GM23338 (cell line): Measurements from ENCODE around the gene ERLEC1.

Experiments
- CREB1 ChIP-seq: fragments of 250-450 bp; sonication (Bioruptor Pico); IDR thresholded peaks from 2 replicates; pipeline ENCODE4 v1.5.0; 2020; ENCODE audit warnings: low read depth, mild to moderate bottlenecking, moderate library complexity
- ETS1 ChIP-seq: IDR thresholded peaks from 2 replicates; pipeline ENCODE4 v1.6.1; 2016; ENCODE audit warnings: antibody characterized with exemption
- EZH2 ChIP-seq: fragments of 200-600 bp; sonication (generic); IDR thresholded peaks from one replicate; pipeline ENCODE4 v1.8.0; 2017; ENCODE audit warnings: antibody characterized with exemption, mild to moderate bottlenecking, low read depth; ENCODE audit not compliant: unreplicated experiment
- EZH2phosphoT487 ChIP-seq: fragments of 200-600 bp; sonication (generic); IDR thresholded peaks from one replicate; pipeline ENCODE4 v1.8.1; 2018; ENCODE audit warnings: antibody characterized with exemption; ENCODE audit not compliant: unreplicated experiment
- JUNB ChIP-seq: IDR thresholded peaks from one replicate; pipeline ENCODE4 v1.6.1; 2016; ENCODE audit warnings: antibody characterized with exemption; ENCODE audit not compliant: unreplicated experiment
- NANOG ChIP-seq: IDR thresholded peaks from 2 replicates; pipeline ENCODE4 v1.6.1; 2016; ENCODE audit warnings: antibody characterized with exemption, borderline replicate concordance
- POLR2AphosphoS5 ChIP-seq: IDR thresholded peaks from 2 replicates; pipeline ENCODE4 v1.6.1; 2016; ENCODE audit warnings: antibody characterized with exemption, low read depth
- STAT1 ChIP-seq: IDR thresholded peaks from one replicate; pipeline ENCODE4 v1.6.1; 2016; ENCODE audit warnings: antibody characterized with exemption; ENCODE audit not compliant: unreplicated experiment
- ZNF114 ChIP-seq: fragments of 250-450 bp; sonication (Bioruptor Pico); IDR thresholded peaks from 2 replicates; pipeline ENCODE4 v1.5.0; 2020; ENCODE audit warnings: mild to moderate bottlenecking, moderate library complexity
- ZNF331 ChIP-seq: fragments of 250-450 bp; sonication (Bioruptor Pico); IDR thresholded peaks from 2 replicates; pipeline ENCODE4 v1.5.0; 2020; ENCODE audit warnings: low read depth, mild to moderate bottlenecking, moderate library complexity
- TF ChIP-seq, protein P1 (sequence below), 2 experiments: fragments of 200-600 bp in 1 of 2; sonication (generic) in 1 of 2; conservative IDR thresholded peaks; 2 replicates each; pipeline versions ENCODE4 v1.5.1 to v1.6.1; 2016 to 2017; ENCODE audit warnings: antibody characterized with exemption in 2 of 2, low read depth in 2 of 2, mild to moderate bottlenecking in 2 of 2, moderate library complexity in 1 of 2
- TF ChIP-seq, protein P2 (sequence below): IDR thresholded peaks from one replicate; pipeline ENCODE4 v1.6.1; 2018; ENCODE audit warnings: antibody characterized with exemption; ENCODE audit not compliant: unreplicated experiment
- TF ChIP-seq, protein P3 (sequence below): fragments of 250-450 bp; sonication (Bioruptor Pico); IDR thresholded peaks from 2 replicates; pipeline ENCODE4 v1.5.0; 2020; ENCODE audit warnings: mild to moderate bottlenecking, moderate library complexity

DNA sequence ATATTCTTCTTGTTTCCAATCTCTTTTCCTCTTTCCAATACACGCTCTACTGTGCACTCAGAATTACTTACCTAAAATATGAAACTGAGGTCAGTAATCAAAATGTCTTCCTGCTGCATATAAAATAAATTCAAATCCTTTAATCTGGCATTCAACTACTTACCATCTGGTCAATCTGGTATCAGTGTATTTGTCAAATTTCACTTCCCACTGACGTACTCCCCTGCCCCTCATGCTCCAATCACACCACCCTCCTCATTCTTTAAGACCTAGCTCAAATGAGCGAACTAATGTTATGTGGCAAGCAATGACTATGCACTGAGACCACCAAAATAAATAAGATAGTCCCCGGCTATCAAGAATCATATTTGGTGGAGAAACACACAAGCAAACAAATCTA lies 6.8 kb upstream of the ERLEC1 start:
- TF ChIP-seq STAT1 (no peak), POLR2AphosphoS5 (no peak), EZH2 (no peak), CREB1 (CRISPR knock-in tag) (no peak), EZH2phosphoT487 (no peak), JUNB (no peak), ETS1 (no peak), NANOG (no peak), ZNF331 (CRISPR knock-in tag) (no peak), ZNF114 (CRISPR knock-in tag) (no peak)
- TF ChIP-seq, protein P1, sequence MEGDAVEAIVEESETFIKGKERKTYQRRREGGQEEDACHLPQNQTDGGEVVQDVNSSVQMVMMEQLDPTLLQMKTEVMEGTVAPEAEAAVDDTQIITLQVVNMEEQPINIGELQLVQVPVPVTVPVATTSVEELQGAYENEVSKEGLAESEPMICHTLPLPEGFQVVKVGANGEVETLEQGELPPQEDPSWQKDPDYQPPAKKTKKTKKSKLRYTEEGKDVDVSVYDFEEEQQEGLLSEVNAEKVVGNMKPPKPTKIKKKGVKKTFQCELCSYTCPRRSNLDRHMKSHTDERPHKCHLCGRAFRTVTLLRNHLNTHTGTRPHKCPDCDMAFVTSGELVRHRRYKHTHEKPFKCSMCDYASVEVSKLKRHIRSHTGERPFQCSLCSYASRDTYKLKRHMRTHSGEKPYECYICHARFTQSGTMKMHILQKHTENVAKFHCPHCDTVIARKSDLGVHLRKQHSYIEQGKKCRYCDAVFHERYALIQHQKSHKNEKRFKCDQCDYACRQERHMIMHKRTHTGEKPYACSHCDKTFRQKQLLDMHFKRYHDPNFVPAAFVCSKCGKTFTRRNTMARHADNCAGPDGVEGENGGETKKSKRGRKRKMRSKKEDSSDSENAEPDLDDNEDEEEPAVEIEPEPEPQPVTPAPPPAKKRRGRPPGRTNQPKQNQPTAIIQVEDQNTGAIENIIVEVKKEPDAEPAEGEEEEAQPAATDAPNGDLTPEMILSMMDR (conservative IDR thresholded peaks at IDR 0.05; ENCODE audit: low read depth in 2 of 2): no peak
- TF ChIP-seq, protein P2, sequence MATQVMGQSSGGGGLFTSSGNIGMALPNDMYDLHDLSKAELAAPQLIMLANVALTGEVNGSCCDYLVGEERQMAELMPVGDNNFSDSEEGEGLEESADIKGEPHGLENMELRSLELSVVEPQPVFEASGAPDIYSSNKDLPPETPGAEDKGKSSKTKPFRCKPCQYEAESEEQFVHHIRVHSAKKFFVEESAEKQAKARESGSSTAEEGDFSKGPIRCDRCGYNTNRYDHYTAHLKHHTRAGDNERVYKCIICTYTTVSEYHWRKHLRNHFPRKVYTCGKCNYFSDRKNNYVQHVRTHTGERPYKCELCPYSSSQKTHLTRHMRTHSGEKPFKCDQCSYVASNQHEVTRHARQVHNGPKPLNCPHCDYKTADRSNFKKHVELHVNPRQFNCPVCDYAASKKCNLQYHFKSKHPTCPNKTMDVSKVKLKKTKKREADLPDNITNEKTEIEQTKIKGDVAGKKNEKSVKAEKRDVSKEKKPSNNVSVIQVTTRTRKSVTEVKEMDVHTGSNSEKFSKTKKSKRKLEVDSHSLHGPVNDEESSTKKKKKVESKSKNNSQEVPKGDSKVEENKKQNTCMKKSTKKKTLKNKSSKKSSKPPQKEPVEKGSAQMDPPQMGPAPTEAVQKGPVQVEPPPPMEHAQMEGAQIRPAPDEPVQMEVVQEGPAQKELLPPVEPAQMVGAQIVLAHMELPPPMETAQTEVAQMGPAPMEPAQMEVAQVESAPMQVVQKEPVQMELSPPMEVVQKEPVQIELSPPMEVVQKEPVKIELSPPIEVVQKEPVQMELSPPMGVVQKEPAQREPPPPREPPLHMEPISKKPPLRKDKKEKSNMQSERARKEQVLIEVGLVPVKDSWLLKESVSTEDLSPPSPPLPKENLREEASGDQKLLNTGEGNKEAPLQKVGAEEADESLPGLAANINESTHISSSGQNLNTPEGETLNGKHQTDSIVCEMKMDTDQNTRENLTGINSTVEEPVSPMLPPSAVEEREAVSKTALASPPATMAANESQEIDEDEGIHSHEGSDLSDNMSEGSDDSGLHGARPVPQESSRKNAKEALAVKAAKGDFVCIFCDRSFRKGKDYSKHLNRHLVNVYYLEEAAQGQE: no peak
- TF ChIP-seq, protein P3, sequence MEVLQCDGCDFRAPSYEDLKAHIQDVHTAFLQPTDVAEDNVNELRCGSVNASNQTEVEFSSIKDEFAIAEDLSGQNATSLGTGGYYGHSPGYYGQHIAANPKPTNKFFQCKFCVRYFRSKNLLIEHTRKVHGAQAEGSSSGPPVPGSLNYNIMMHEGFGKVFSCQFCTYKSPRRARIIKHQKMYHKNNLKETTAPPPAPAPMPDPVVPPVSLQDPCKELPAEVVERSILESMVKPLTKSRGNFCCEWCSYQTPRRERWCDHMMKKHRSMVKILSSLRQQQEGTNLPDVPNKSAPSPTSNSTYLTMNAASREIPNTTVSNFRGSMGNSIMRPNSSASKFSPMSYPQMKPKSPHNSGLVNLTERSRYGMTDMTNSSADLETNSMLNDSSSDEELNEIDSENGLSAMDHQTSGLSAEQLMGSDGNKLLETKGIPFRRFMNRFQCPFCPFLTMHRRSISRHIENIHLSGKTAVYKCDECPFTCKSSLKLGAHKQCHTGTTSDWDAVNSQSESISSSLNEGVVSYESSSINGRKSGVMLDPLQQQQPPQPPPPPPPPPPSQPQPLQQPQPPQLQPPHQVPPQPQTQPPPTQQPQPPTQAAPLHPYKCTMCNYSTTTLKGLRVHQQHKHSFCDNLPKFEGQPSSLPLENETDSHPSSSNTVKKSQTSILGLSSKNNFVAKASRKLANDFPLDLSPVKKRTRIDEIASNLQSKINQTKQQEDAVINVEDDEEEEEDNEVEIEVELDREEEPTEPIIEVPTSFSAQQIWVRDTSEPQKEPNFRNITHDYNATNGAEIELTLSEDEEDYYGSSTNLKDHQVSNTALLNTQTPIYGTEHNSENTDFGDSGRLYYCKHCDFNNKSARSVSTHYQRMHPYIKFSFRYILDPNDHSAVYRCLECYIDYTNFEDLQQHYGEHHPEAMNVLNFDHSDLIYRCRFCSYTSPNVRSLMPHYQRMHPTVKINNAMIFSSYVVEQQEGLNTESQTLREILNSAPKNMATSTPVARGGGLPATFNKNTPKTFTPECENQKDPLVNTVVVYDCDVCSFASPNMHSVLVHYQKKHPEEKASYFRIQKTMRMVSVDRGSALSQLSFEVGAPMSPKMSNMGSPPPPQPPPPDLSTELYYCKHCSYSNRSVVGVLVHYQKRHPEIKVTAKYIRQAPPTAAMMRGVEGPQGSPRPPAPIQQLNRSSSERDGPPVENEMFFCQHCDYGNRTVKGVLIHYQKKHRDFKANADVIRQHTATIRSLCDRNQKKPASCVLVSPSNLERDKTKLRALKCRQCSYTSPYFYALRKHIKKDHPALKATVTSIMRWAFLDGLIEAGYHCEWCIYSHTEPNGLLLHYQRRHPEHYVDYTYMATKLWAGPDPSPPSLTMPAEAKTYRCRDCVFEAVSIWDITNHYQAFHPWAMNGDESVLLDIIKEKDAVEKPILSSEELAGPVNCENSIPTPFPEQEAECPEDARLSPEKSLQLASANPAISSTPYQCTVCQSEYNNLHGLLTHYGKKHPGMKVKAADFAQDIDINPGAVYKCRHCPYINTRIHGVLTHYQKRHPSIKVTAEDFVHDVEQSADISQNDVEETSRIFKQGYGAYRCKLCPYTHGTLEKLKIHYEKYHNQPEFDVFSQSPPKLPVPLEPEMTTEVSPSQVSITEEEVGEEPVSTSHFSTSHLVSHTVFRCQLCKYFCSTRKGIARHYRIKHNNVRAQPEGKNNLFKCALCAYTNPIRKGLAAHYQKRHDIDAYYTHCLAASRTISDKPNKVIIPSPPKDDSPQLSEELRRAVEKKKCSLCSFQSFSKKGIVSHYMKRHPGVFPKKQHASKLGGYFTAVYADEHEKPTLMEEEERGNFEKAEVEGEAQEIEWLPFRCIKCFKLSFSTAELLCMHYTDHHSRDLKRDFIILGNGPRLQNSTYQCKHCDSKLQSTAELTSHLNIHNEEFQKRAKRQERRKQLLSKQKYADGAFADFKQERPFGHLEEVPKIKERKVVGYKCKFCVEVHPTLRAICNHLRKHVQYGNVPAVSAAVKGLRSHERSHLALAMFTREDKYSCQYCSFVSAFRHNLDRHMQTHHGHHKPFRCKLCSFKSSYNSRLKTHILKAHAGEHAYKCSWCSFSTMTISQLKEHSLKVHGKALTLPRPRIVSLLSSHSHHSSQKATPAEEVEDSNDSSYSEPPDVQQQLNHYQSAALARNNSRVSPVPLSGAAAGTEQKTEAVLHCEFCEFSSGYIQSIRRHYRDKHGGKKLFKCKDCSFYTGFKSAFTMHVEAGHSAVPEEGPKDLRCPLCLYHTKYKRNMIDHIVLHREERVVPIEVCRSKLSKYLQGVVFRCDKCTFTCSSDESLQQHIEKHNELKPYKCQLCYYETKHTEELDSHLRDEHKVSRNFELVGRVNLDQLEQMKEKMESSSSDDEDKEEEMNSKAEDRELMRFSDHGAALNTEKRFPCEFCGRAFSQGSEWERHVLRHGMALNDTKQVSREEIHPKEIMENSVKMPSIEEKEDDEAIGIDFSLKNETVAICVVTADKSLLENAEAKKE (CRISPR knock-in tag): no peak
